HG03565 (cell line): ENCODE results near the gene MYEOV.

Experiments
- ATAC-seq: cut with Tn5 transposase; IDR thresholded peaks from one replicate; pipeline ENCODE4 v1.9.1; 2021; ENCODE audit warnings: mild to moderate bottlenecking, moderate library complexity; ENCODE audit not compliant: unreplicated experiment

Gene MYEOV

GRCh38 chr11:69301081-69301454 is 7.1 kb downstream of the MYEOV start:
- no peak for ATAC-seq

- ATAC-seq = no peak
Observed at GRCh38 chr11:69301455-69302401, 7.8 kb downstream of the MYEOV start.

- ATAC-seq = no peak
Observed at GRCh38 chr11:69302447-69303020, 8.6 kb downstream of the MYEOV start.

- ATAC-seq = no peak
Observed at GRCh38 chr11:69303427-69303826, 9.5 kb downstream of the MYEOV start.

- no peak for ATAC-seq
Observed at GRCh38 chr11:69304258-69304657, 10.3 kb downstream of the MYEOV start.

GRCh38 chr11:69304686-69305085 is 10.7 kb downstream of the MYEOV start:
- ATAC-seq = no peak

GRCh38 chr11:69305885-69306540 is 12.1 kb downstream of the MYEOV start:
- ATAC-seq = no peak

GRCh38 chr11:69306821-69307220 is 12.9 kb downstream of the MYEOV start:
- ATAC-seq = no peak

GRCh38 chr11:69307421-69307820 is 13.5 kb downstream of the MYEOV start:
- no peak for ATAC-seq

- no peak for ATAC-seq
Observed at GRCh38 chr11:69307871-69308431, 14.0 kb downstream of the MYEOV start.

- no peak for ATAC-seq
Observed at GRCh38 chr11:69308491-69308911, 14.5 kb downstream of the MYEOV start.

- no peak for ATAC-seq
Observed at GRCh38 chr11:69308936-69309615, 15.1 kb downstream of the MYEOV start.

GRCh38 chr11:69309631-69310280 is 15.8 kb downstream of the MYEOV start:
- no peak for ATAC-seq

GRCh38 chr11:69310351-69310750 is 16.4 kb downstream of the MYEOV start:
- ATAC-seq = no peak

- ATAC-seq = no peak
Observed at GRCh38 chr11:69310934-69311766, 17.2 kb downstream of the MYEOV start.

- no peak for ATAC-seq
Observed at GRCh38 chr11:69311767-69312385, 17.9 kb downstream of the MYEOV start.

- ATAC-seq = no peak
Observed at GRCh38 chr11:69312453-69313404, 18.8 kb downstream of the MYEOV start.

- ATAC-seq = no peak
Observed at GRCh38 chr11:69313992-69314391, 20.0 kb downstream of the MYEOV start.
